CD4-positive, alpha-beta T cell treated with Interferon alpha-2 for 1 hour (primary cell): ENCODE measurements around the gene SCARF1.
A peak's percentile ranks its signal among the peaks of the same experiment; 100 is the strongest.
"Not testable (repeated sequence)": the region's sequence is repeated elsewhere in the genome, so short reads cannot be mapped to it uniquely, and the experiment has no call there.

Source experiments
- DNase-seq, 2 donors: peaks; one replicate each; pipeline ENCODE4 v3.0.0-alpha.2; 2020 to 2022

SCARF1 gene, protein sequence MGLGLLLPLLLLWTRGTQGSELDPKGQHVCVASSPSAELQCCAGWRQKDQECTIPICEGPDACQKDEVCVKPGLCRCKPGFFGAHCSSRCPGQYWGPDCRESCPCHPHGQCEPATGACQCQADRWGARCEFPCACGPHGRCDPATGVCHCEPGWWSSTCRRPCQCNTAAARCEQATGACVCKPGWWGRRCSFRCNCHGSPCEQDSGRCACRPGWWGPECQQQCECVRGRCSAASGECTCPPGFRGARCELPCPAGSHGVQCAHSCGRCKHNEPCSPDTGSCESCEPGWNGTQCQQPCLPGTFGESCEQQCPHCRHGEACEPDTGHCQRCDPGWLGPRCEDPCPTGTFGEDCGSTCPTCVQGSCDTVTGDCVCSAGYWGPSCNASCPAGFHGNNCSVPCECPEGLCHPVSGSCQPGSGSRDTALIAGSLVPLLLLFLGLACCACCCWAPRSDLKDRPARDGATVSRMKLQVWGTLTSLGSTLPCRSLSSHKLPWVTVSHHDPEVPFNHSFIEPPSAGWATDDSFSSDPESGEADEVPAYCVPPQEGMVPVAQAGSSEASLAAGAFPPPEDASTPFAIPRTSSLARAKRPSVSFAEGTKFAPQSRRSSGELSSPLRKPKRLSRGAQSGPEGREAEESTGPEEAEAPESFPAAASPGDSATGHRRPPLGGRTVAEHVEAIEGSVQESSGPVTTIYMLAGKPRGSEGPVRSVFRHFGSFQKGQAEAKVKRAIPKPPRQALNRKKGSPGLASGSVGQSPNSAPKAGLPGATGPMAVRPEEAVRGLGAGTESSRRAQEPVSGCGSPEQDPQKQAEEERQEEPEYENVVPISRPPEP

GRCh38 chr17:1645207-1646171, at the start of gene SCARF1:
Gene SCARF1, minus strand, starts transcription at chr17:1645732. Its CDS starts 35 bp downstream, at chr17:1645697.
- no peak for DNase-seq

GRCh38 chr17:1693339-1693738, 47.8 kb upstream of the SCARF1 start:
- DNase-seq = no peak

GRCh38 chr17:1690544-1691221, 45.2 kb upstream of the SCARF1 start:
- no peak for DNase-seq

DNA sequence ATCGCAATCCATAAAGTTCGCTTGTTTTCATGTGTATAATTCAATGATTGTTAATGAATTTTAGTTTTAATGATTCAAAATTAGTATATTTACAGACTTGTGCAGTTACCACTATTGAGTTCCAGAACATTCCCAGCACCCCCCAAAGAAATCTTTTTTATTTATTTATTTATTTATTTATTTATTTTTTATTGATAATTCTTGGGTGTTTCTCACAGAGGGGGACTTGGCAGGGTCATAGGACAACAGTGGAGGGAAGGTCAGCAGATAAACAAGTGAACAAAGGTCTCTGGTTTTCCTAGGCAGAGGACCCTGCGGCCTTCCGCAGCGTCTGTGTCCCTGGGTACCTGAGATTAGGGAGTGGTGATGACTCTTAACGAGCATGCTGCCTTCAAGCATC, 42.9 kb upstream of the SCARF1 start:
- not testable (repeated sequence) for DNase-seq

- no peak for DNase-seq
Measured at GRCh38 chr17:1686086-1686485, 40.6 kb upstream of the SCARF1 start.

DNA sequence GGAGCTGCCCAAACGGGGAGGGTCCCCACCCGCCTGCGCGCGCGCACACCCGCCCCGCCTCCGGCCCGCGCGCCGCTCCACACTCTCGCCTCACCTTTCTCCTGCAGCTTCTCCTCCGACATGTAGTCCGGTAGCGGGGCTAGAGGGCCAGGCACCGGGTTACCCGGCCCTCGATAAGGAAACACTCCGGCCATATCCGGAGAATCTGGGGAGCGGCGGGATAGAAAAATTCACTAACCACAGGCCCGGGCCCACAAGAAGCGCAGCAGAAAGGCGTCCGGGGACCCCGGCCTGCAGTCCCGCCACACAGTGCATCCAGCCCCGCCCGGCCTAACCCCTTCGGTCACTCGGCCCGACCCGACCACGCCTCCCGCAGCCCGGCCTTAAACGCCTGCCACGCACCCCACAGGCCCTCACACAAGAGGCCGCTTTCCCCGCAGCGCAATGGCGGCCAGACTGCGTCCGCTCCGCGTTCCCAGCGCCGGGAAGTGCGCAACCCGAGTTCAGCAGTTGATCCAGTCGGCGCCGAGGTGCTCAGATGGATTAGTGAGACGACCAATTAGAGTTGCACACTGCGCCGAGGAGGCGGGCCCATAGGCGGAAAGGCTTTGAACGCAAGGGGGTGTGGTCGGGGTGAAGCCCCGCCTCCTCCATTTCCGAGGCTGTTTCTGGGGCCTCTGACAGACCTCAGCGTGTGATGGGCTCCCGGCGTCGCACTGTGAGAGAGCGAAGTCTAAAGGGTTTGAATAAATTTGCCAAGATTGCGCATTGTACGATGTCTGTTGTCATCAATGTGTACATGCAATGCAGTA, 39.1 kb upstream of the SCARF1 start, which contains the start of gene PRPF8:
TSS of gene PRPF8 (minus strand) at position 490 of the 812 bp plus-strand sequence. CDS start at position 194, 296 bp downstream.
- DNase-seq = peak; percentile 98 to 99

- DNase-seq = no peak
Measured at GRCh38 chr17:1683459-1683858, 37.9 kb upstream of the SCARF1 start.

GRCh38 chr17:1676401-1676800, 30.9 kb upstream of the SCARF1 start:
- DNase-seq = no peak

DNA sequence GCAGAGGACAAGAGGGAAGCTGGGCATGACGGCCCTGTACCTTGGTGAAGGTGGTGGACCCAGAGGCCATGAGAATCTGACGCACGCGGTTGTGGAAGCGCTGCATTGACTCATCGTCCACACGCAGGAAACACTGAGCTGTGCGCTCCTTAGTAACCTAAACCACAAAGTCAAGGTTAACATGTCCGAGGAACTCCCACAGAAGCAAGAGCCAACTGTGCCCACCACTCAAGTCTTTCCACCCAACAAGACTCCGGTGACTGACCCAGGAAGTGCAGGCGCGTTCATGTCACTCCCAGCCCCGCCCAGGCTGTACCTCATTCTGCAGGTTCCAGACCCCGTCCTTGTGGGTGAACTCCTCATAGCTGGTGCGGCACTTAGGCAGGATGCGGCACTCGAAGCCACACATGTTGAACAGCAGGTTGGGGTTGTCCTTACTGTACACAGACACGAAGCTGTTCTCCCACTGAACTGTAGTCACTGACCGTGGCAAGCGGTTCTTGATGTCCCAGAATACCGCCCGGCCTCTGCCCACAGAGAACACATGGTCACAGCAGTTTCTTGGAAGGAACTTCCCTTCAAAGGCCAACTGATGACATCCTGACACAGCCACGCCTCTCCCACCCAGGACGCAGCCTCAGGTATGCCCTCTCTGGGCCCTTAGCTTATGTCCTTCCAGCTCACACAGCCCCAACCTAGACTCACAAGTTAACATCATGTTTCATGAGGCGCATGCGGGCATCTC, 27.7 kb upstream of the SCARF1 start:
- DNase-seq = peak in 1 of 2 donors; percentile 28

DNA sequence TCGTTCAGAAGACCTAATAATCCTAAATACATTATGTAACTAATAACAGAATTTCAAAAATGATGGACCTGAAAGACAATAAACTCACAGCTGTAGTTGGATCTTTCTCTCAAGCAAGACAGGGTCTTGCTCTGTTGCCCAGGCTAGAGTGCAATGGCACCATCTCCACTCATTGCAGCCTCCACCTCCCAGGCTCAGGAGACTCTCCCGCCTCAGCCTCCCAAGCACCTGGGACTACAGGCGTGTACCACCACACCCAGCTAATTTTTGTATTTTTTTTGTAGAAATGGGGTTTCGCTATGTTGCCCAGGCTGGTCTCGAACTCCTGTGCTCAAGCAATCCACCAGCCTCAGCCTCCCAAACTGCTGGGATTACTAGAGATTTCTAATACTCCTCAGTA, 18.4 kb upstream of the SCARF1 start:
- DNase-seq = not testable (repeated sequence)

- DNase-seq = no peak
Measured at GRCh38 chr17:1661045-1661444, 15.5 kb upstream of the SCARF1 start.

GRCh38 chr17:1658100-1658499, 12.6 kb upstream of the SCARF1 start:
- DNase-seq = no peak

DNA sequence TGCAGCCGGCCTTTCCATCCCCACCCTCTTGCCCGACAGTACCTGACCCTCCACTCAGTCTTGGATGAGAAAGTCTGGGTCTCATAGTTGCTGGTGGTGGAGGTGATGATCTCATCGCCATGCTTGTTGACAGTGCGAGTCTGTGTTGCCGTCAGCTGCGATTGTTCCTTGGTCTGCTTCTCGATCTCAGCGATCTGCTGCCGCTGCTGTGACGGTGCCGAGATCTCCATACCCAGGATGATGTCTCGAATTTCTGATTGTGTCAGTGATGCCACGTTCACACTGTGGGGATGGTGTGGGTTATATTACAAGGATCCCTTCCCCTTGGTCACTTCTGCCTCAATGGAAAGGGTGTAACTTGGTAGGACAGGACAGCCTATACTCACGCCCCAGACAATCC, 8.2 kb upstream of the SCARF1 start:
- DNase-seq = no peak

DNA sequence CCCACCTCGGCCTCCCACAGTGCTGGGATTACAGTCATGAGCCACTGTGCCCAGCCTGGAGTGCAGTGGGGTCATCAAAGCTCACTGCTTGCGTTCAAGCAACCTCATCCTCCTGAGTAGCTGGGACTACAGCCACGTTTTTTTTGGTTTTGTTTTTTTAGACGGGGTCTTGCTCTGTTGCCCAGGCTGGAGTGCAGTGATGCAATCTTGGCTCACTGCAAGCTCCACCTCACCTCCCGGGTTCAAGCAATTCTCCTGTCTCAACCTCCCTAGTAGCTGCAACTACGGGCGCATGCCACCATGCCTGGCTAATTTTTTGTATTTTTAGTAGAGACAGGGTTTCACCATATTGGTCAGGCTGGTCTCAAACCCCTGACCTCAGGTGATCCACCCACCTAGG, 7.3 kb upstream of the SCARF1 start:
- not testable (repeated sequence) for DNase-seq

GRCh38 chr17:1651559-1651844, 6.0 kb upstream of the SCARF1 start:
- DNase-seq = no peak

GRCh38 chr17:1650731-1651558, 5.4 kb upstream of the SCARF1 start:
- DNase-seq = no peak

DNA sequence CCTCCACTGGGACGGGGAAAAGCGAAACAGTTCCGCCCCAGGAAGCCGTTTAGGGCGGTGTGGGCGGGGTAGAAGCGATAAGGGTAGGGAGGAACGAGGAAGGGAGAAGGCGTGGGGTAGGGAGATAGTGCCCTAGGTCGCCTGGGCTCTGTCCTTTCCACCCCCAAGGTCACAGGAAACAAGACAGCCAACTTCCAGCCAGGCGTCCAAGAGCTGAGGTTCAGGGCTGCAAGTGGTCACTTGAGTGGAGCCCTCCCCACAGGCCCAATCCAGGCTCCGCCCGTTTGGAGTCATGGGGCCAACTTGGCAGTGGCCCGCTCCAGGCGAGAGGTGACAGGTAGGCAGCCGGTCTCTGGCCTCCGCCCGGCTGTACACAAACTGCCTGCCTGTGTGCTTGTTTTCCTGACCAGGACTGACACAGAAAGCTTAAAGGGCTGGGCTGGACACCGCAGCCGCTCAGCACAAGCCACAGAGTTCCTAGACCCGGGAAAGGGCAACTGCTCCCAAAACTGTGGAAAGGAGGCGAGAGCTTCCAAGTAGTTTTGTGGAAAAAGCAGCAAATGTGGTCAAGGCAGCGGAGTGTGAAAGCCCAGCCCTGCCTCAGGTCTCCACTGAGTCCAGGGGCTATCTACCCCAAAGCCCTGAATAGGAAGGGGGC, 4.4 kb upstream of the SCARF1 start, which contains the start of gene RILP:
TSS of gene RILP (minus strand) at position 23 of the 658 bp plus-strand sequence. CDS start 62 bp downstream, outside the sequence.
- DNase-seq = no peak

DNA sequence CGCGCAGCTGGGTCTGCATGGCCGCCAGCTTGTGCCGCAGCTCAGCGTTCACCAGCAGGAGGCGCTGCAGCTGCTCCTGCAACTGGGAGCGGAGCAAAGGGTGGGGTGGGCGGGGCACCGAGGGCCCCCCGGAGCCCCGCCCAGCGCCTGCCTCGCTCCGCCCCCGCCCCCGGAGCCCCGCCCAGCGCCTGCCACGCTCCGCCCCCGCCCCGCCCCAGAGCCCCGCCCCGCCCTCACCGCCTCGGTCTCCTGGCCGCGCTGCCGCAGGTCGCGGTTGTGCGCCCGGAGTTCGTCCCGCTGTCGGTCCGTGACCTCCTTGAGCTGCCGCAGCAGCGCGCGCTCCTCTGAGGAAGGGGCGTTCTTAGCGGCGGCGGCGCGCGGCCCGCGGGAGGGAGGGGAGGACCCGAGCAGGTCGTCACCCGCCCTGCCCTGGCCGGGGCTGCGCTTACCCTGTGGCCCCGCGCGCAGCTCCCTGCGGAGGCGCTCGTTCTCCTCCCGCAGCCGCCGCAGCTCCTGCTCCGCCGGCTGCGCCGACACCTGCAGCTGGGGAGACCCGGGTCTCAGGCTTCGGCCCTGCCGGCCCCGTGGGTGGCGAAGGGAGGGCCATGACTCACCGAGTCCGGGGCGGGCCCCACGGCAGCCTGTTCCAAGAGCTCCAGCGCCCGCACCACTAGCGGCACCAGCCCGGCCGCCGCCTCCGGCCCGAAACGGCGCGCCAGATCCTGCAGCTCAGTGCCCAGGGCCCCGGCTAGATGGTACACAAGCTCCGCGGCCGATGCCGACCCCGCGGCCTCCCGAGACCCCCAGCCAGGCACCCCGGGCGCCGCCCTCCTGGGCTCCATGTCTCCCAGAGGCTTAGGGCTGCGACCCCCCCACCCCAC, 3.7 kb upstream of the SCARF1 start:
- DNase-seq = peak; percentile 94 to 96
